Inflammatory macrophage (primary cell): Measurements from ENCODE around the gene SIPA1L3.
A peak's percentile ranks its signal among the peaks of the same experiment; 100 is the strongest.
"Not testable (repeated sequence)": the region's sequence is repeated elsewhere in the genome, so short reads cannot be mapped to it uniquely, and the experiment has no call there.

Experiments
- DNase-seq, 2 donors: peaks; one replicate each; pipeline ENCODE4 v3.0.0-alpha.2; 2020 to 2022
- total RNA-seq, 18 experiments: gene quantifications; one replicate each; lab custom pipeline; 2026; ENCODE audit warnings: mixed read lengths in 6 of 18, inconsistent platforms in 2 of 18; lab: John Stamatoyannopoulos, UW

The SIPA1L3 gene
- total RNA-seq = 3.3 to 22.9 (median 10.0) reads per million in 18 experiments

GRCh38 chr19:37906869-37907734 is at the start of gene SIPA1L3:
Gene SIPA1L3, plus strand, starts transcription at chr19:37907208. Its CDS starts 174,358 bp downstream, at chr19:38081566.
- peak; percentile 96 to 97 for DNase-seq

- no peak for DNase-seq
Observed at GRCh38 chr19:37864501-37864900, 42.5 kb upstream of the SIPA1L3 start.

- DNase-seq = not testable (repeated sequence)
Observed at GRCh38 chr19:37865930-37866329, 41.1 kb upstream of the SIPA1L3 start.

GRCh38 chr19:37867831-37868230 is 39.2 kb upstream of the SIPA1L3 start:
- DNase-seq = no peak

GRCh38 chr19:37869766-37870340 is 37.2 kb upstream of the SIPA1L3 start:
- no peak for DNase-seq

- no peak for DNase-seq
Observed at GRCh38 chr19:37872383-37872782, 34.6 kb upstream of the SIPA1L3 start.

GRCh38 chr19:37874784-37875183 is 32.2 kb upstream of the SIPA1L3 start:
- no peak for DNase-seq

GRCh38 chr19:37876032-37876431 is 31.0 kb upstream of the SIPA1L3 start:
- DNase-seq = no peak

GRCh38 chr19:37877147-37877546 is 29.9 kb upstream of the SIPA1L3 start:
- DNase-seq = no peak

GRCh38 chr19:37885392-37885791 is 21.6 kb upstream of the SIPA1L3 start:
- DNase-seq = no peak

- no peak for DNase-seq
Observed at GRCh38 chr19:37886571-37886970, 20.4 kb upstream of the SIPA1L3 start.

- DNase-seq = no peak
Observed at GRCh38 chr19:37893845-37894575, 13.0 kb upstream of the SIPA1L3 start.

GRCh38 chr19:37896180-37896579 is 10.8 kb upstream of the SIPA1L3 start:
- no peak for DNase-seq

- DNase-seq = no peak
Observed at GRCh38 chr19:37899453-37899852, 7.6 kb upstream of the SIPA1L3 start.

GRCh38 chr19:37899966-37900365 is 7.0 kb upstream of the SIPA1L3 start:
- peak; percentile 48 to 55 for DNase-seq

GRCh38 chr19:37902668-37903067 is 4.3 kb upstream of the SIPA1L3 start:
- DNase-seq = peak; percentile 68 to 82

GRCh38 chr19:37903096-37903495 is 3.9 kb upstream of the SIPA1L3 start:
- no peak for DNase-seq

- no peak for DNase-seq
Observed at GRCh38 chr19:37905946-37906868, 801 bp upstream of the SIPA1L3 start, which contains the start of gene WDR87. Gene WDR87, minus strand, starts transcription at chr19:37906594. Its CDS starts 8,355 bp downstream, at chr19:37898239.

- DNase-seq = peak in 1 of 2 donors; percentile 30
Observed at GRCh38 chr19:37907735-37908455, 887 bp downstream of the SIPA1L3 start.

- no peak for DNase-seq
Observed at GRCh38 chr19:37909661-37910199, 2.7 kb downstream of the SIPA1L3 start.

GRCh38 chr19:37914908-37915307 is 7.9 kb downstream of the SIPA1L3 start:
- no peak for DNase-seq
